ENCODE data around the gene COX6A2. TPM values are rescaled to one million over a fixed set of nuclear protein-coding genes. Genes with fewer than 3 reads are reported as not detected.
"Not testable (repeated sequence)": the region's sequence is repeated elsewhere in the genome, so short reads cannot be mapped to it uniquely, and the experiment has no call there.

The COX6A2 gene
- total RNA-seq, 1 experiment from 2014 or later = not detected

DNA sequence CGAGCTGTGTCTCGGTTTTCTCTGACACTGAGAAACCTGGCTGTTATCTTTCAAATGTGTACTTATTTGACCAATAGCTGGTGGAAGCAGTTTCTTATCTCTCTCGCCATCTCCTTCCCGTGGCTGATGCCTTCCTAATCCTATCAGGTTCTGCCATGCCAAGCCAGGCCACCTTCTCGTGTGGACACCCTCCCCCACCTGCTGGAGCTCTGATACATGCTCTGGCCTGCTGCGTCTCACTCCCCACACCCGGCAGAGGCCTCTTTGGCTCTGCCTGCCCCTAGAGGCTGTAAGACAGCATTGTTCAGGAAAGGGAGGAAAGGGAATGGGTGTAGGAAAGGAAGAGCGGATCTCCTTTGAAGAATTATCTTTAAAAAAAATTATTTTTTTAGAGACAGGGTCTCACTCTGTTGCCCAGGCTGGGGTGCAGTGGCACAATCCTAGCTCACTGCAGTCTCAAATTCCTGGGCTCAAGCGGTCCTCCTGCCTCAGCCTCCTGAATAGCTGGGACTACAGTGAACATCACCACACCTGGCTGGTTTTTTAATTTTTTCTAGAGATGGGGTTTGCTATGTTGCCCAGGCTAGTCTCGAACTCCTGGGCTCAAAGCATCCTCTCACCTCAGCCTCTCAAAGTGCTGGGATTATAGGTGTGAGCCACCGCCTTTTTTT is 23.7 kb upstream of the COX6A2 start:
- DNase-seq (ENCODE audit: low read depth, low spot score) (no peak), ATAC-seq (peak; percentile 91)
- ChIA-PET CTCF (interaction anchor here (0.6 to 0.7 kb wide), 3 partner anchors 70 to 449 kb away, joined by 5 to 7 read pairs (median 6); no protein-coding TSS in a partner anchor), POLR2A (interaction anchor here (0.7 kb wide), 1 partner anchor 49 kb away, joined by 12 read pairs; no protein-coding TSS in a partner anchor)
- TF ChIP-seq, protein P1, sequence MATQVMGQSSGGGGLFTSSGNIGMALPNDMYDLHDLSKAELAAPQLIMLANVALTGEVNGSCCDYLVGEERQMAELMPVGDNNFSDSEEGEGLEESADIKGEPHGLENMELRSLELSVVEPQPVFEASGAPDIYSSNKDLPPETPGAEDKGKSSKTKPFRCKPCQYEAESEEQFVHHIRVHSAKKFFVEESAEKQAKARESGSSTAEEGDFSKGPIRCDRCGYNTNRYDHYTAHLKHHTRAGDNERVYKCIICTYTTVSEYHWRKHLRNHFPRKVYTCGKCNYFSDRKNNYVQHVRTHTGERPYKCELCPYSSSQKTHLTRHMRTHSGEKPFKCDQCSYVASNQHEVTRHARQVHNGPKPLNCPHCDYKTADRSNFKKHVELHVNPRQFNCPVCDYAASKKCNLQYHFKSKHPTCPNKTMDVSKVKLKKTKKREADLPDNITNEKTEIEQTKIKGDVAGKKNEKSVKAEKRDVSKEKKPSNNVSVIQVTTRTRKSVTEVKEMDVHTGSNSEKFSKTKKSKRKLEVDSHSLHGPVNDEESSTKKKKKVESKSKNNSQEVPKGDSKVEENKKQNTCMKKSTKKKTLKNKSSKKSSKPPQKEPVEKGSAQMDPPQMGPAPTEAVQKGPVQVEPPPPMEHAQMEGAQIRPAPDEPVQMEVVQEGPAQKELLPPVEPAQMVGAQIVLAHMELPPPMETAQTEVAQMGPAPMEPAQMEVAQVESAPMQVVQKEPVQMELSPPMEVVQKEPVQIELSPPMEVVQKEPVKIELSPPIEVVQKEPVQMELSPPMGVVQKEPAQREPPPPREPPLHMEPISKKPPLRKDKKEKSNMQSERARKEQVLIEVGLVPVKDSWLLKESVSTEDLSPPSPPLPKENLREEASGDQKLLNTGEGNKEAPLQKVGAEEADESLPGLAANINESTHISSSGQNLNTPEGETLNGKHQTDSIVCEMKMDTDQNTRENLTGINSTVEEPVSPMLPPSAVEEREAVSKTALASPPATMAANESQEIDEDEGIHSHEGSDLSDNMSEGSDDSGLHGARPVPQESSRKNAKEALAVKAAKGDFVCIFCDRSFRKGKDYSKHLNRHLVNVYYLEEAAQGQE (IDR thresholded peaks at IDR 0.05; ENCODE audit: insufficient read depth in 1 of 2, low read depth in 2 of 2, low read length in 1 of 2) = no peak
- TF ChIP-seq TCF7L2 (IDR thresholded peaks at IDR 0.05; ENCODE audit: low read depth, low read length) (peak; percentile 73), POLR2AphosphoS5 (IDR thresholded peaks at IDR 0.05; ENCODE audit: low read depth, low read length) (no peak; the same call in 1 of the 2 replicates), SIN3A (IDR thresholded peaks at IDR 0.05; ENCODE audit: borderline replicate concordance, insufficient read depth, low read depth, low read length) (no peak)
- TF ChIP-seq, protein P2, sequence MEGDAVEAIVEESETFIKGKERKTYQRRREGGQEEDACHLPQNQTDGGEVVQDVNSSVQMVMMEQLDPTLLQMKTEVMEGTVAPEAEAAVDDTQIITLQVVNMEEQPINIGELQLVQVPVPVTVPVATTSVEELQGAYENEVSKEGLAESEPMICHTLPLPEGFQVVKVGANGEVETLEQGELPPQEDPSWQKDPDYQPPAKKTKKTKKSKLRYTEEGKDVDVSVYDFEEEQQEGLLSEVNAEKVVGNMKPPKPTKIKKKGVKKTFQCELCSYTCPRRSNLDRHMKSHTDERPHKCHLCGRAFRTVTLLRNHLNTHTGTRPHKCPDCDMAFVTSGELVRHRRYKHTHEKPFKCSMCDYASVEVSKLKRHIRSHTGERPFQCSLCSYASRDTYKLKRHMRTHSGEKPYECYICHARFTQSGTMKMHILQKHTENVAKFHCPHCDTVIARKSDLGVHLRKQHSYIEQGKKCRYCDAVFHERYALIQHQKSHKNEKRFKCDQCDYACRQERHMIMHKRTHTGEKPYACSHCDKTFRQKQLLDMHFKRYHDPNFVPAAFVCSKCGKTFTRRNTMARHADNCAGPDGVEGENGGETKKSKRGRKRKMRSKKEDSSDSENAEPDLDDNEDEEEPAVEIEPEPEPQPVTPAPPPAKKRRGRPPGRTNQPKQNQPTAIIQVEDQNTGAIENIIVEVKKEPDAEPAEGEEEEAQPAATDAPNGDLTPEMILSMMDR (IDR thresholded peaks at IDR 0.05) = peak; percentile 84
- in situ Hi-C loops (cut with HindIII; ENCODE audit: low pct_unique_long_range_greater_than_20kb, low sequenced_read_pairs) (no loop called here), intact Hi-C loops (cut with micrococcal nuclease; ENCODE audit: unreplicated experiment) (no loop called here)
- H3K9me3 ChIP-seq (ENCODE audit: control insufficient read depth, insufficient read depth, low read depth, low read length) = no peaks in the 10 kb centered on the region
- H3K4me3 ChIP-seq (ENCODE audit: low read depth in 2 of 2, low read length in 2 of 2) = no peak overlapping the region
- H3K27ac ChIP-seq (ENCODE audit: low read length) = no peak overlapping the region
- peaks cover 43% of the 10 kb centered on the region for H3K4me1 ChIP-seq (ENCODE audit: control insufficient read depth, insufficient read depth, low read length)
- no peaks in the 10 kb centered on the region for H3K36me3 ChIP-seq (ENCODE audit: control insufficient read depth, insufficient read depth, low read length)
- no peaks in the 10 kb centered on the region for H3K27me3 ChIP-seq (ENCODE audit: control insufficient read depth, insufficient read depth, low read length)
- no TSS peak for BruUV-seq (replicated peaks)

DNA sequence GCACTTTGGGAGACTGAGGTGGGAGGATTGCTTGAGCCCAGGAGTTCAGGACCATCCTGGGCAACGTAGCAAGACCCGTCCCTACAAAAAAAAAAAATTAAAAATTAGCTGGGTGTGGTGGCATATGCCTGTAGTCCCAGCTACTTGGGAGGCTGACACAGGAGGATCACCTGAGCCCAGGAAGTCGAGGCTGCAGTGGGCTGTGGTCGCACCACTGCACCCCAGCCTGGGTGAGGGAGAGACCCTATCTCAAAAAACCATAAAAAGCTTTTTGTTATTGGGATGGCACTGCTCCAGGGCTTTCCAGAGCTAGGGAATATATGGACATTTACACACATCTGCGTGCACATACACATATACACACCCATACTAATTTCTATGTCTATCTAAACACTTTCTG is 23.0 kb upstream of the COX6A2 start:
- TF ChIP-seq, protein P1 (IDR thresholded peaks at IDR 0.05; ENCODE audit: insufficient read depth in 1 of 2, low read depth in 2 of 2, low read length in 1 of 2) = no peak
- TF ChIP-seq POLR2AphosphoS5 (IDR thresholded peaks at IDR 0.05; ENCODE audit: low read depth, low read length) = no peak
- no peak for TF ChIP-seq SIN3A (IDR thresholded peaks at IDR 0.05; ENCODE audit: borderline replicate concordance, insufficient read depth, low read depth, low read length)
- TF ChIP-seq TCF7L2 (IDR thresholded peaks at IDR 0.05; ENCODE audit: low read depth, low read length) = no peak
- TF ChIP-seq, protein P2 (IDR thresholded peaks at IDR 0.05) = no peak
- no peaks in the 10 kb centered on the region for H3K27me3 ChIP-seq (ENCODE audit: control insufficient read depth, insufficient read depth, low read length)
- H3K36me3 ChIP-seq (ENCODE audit: control insufficient read depth, insufficient read depth, low read length) = no peaks in the 10 kb centered on the region
- no peak for DNase-seq (ENCODE audit: low read depth, low spot score)
- in situ Hi-C loops (cut with HindIII; ENCODE audit: low pct_unique_long_range_greater_than_20kb, low sequenced_read_pairs) (no loop called here), intact Hi-C loops (cut with micrococcal nuclease; ENCODE audit: unreplicated experiment) (no loop called here)
- ChIA-PET CTCF (interaction anchor here (0.6 kb wide), 2 partner anchors 69 to 217 kb away, joined by 5 to 6 read pairs; no protein-coding TSS in a partner anchor), POLR2A (no interaction called here)
- no peak overlapping the region for H3K4me3 ChIP-seq (ENCODE audit: low read depth in 2 of 2, low read length in 2 of 2)
- ATAC-seq = no peak
- H3K4me1 ChIP-seq (ENCODE audit: control insufficient read depth, insufficient read depth, low read length) = peaks cover 37% of the 10 kb centered on the region
- no peaks in the 10 kb centered on the region for H3K9me3 ChIP-seq (ENCODE audit: control insufficient read depth, insufficient read depth, low read depth, low read length)
- BruUV-seq (replicated peaks) = no TSS peak
- no peak overlapping the region for H3K27ac ChIP-seq (ENCODE audit: low read length)

DNA sequence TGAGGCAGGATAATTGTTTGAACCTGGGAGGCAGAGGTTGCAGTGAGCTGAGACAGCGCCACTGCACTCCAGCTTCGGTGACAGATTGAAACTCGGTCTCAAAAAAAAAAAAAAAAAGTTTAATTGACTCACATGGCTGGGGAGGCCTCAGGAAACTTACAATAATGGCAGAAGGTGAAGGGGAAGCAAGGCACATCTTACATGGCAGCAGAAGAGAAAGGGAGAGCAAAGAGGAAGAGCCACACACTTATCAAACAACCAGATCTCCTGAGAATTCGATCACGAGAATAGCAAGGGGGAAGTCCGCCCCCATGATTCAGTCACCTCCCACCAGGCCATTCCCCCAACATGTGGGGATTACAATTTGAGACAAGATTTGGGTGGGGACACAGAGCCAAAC is 17.8 kb upstream of the COX6A2 start:
- intact Hi-C loops (cut with micrococcal nuclease; ENCODE audit: unreplicated experiment) = loop anchor here (10.0 kb wide), 2 partner anchors 111 to 451 kb away; no protein-coding TSS in a partner anchor
- CTCF ChIA-PET; H3K9me3 ChIP-seq (ENCODE audit: control insufficient read depth, insufficient read depth, low read depth, low read length); H3K27ac ChIP-seq (ENCODE audit: low read length); BruUV-seq (replicated peaks); H3K27me3 ChIP-seq (ENCODE audit: control insufficient read depth, insufficient read depth, low read length); in situ Hi-C loops (cut with HindIII; ENCODE audit: low pct_unique_long_range_greater_than_20kb, low sequenced_read_pairs); H3K4me1 ChIP-seq (ENCODE audit: control insufficient read depth, insufficient read depth, low read length); ATAC-seq; DNase-seq (ENCODE audit: low read depth, low spot score); H3K36me3 ChIP-seq (ENCODE audit: control insufficient read depth, insufficient read depth, low read length); POLR2A ChIA-PET; H3K4me3 ChIP-seq (ENCODE audit: low read depth in 2 of 2, low read length in 2 of 2): not testable (repeated sequence)
